ENCODE measurements around the gene CEPT1. TPM values are rescaled to one million over a fixed set of nuclear protein-coding genes. Genes with fewer than 3 reads are reported as not detected.
A peak's percentile ranks its signal among the peaks of the same experiment; 100 is the strongest.

The CEPT1 gene
- total and polyA plus RNA-seq, 2 of the 8 experiments (the other 6 are each of a cell fraction or from before 2014, with no cell fraction given): 18.5 to 28.6 TPM

DNA sequence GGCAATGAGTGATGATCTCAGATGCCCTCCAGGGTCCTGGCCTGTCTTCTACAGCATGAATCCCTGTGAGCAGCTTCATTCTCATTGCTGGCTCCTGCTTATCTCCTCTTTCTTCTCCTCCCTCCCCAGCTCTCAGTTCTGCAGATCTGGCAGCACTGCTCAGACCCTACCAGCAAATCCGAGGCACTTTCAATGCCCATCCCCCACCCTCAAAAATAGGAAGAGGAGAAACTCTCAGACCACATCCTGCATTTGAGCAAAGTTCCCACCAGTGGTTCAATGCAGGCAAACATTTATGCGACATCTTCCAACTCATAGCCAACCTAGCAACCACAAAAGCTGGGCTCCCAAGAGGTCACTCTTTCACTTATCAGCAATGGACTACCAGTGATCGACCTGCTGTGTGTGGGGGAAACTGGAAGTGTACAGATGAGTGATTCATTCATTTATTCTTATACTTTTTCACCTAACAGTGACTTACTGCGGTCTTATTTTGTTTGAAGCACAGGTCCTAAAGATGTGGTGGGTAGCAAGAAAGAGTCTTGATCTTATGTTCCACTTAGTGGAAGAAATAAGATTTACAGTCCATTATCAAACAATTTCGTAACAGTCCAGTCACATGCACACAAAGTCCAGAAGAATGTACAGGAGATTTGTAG, 81.7 kb downstream of the CEPT1 start:
- Histone ChIP-seq H2BK12ac (ENCODE audit: low read depth, low read length) (no peak overlapping the region), H3K9me3 (ENCODE audit: insufficient read depth in 2 of 2, low read depth in 1 of 2, low read length in 1 of 2) (no peaks in the 10 kb centered on the region), H4K5ac (ENCODE audit: insufficient read length, low read depth, low read length) (no peak overlapping the region), H2AK5ac (ENCODE audit: low read depth, low read length) (no peak overlapping the region; the same call in 1 of the 2 replicates), H4K91ac (replicated peaks; ENCODE audit: insufficient read length, low read length) (no peak overlapping the region), H3K4me3 (ENCODE audit: extremely low read depth in 1 of 4, insufficient read depth in 2 of 4, low read depth in 3 of 4, low read length in 4 of 4) (no peak overlapping the region), H2AFZ (ENCODE audit: low read length) (no peak overlapping the region), H4K8ac (ENCODE audit: extremely low read depth, insufficient read depth, low read length) (no peak overlapping the region), H3K14ac (ENCODE audit: insufficient read length) (no peak overlapping the region), H3K56ac (replicated peaks; ENCODE audit: insufficient read length, low read depth, low read length) (no peak overlapping the region), H3K27ac (ENCODE audit: low read depth, low read length) (no peak overlapping the region), H2BK5ac (ENCODE audit: low read depth, low read length) (no peak overlapping the region), H3K18ac (ENCODE audit: extremely low read depth, low read length) (no peak overlapping the region), H2BK120ac (replicated peaks; ENCODE audit: low read depth, low read length) (no peak overlapping the region), H3K23me2 (ENCODE audit: low read depth, low read length) (no peaks in the 10 kb centered on the region), H3K4me2 (ENCODE audit: insufficient read depth in 1 of 2, low read depth in 2 of 2, low read length in 2 of 2) (no peak overlapping the region), H3K9ac (replicated peaks in 1 of 4; ENCODE audit: extremely low read depth in 1 of 4, low read depth in 3 of 4, low read length in 3 of 4) (no peak overlapping the region), H4K20me1 (replicated peaks in 1 of 2; ENCODE audit: control insufficient read depth in 1 of 2, insufficient read depth in 2 of 2, low read length in 2 of 2) (no peaks in the 10 kb centered on the region), H3K79me1 (ENCODE audit: low read depth, low read length) (no peaks in the 10 kb centered on the region), H2BK20ac (ENCODE audit: low read length) (0 out of 2 replicates have a peak overlapping the region, but pooled peaks have one; percentile 8), H3K79me2 (ENCODE audit: control insufficient read depth in 1 of 2, insufficient read depth in 2 of 2, low read length in 2 of 2) (no peaks in the 10 kb centered on the region), H2BK15ac (ENCODE audit: low read length) (no peak overlapping the region), H3K4ac (replicated peaks; ENCODE audit: insufficient read length, low read depth, low read length) (no peak overlapping the region), H3K36me3 (ENCODE audit: control insufficient read depth in 2 of 4, insufficient read depth in 4 of 4, low read length in 3 of 4) (no peaks in the 10 kb centered on the region), H3K27me3 (replicated peaks in 1 of 4; ENCODE audit: control insufficient read depth in 3 of 4, extremely low read depth in 1 of 4, insufficient read depth in 3 of 4, low read length in 3 of 4) (no peaks in the 10 kb centered on the region), H3K4me1 (replicated peaks in 1 of 4; ENCODE audit: control insufficient read depth in 3 of 4, insufficient read depth in 4 of 4, low read length in 3 of 4) (peaks cover 0 to 8% (median under 1%) of the 10 kb centered on the region in 4 experiments; a peak in 2 of 7 replicates), H3K23ac (ENCODE audit: insufficient read length) (no peak overlapping the region)
- WGBS, 2 experiments (ENCODE audit: extremely low coverage in 1 of 2, insufficient coverage in 1 of 2, insufficient read length in 1 of 2, insufficient replicate concordance in 2 of 2, low coverage in 1 of 2, low lambda C conversion rate in 2 of 2, missing lambda C conversion rate in 1 of 2): 86% methylated on average over 5 of the region's 5 CpGs; no CpG with 5 or more reads in 1 of the 2 experiments
- FAIRE-seq: no peak
- DNase-seq (ENCODE audit: low read depth in 1 of 2, low spot score in 2 of 2): no peak
- ChIA-PET CTCF (ENCODE audit: partially characterized antibody) (interaction anchor here (0.8 to 5.4 kb wide), 7 partner anchors 26 to 207 kb away, joined by 3 to 33 read pairs (median 3); no protein-coding TSS in a partner anchor), POLR2A (ENCODE audit: partially characterized antibody) (no interaction called here)
- TF ChIP-seq CBX8 (IDR thresholded peaks at IDR 0.05; ENCODE audit: borderline replicate concordance, low read depth, low read length) (no peak), POLR2A (IDR thresholded peaks at IDR 0.05; ENCODE audit: control extremely low read depth in 1 of 2, low read depth in 2 of 2, low read length in 2 of 2) (no peak), RNF2 (IDR thresholded peaks at IDR 0.05; ENCODE audit: borderline replicate concordance, low read depth, low read length, missing control alignments, poor library complexity, severe bottlenecking) (no peak), RXRA (IDR thresholded peaks at IDR 0.05; ENCODE audit: insufficient read depth, low read depth, low read length) (no peak), RBBP5 (IDR thresholded peaks at IDR 0.05; ENCODE audit: borderline replicate concordance, low read depth, low read length) (no peak), ATF2 (IDR thresholded peaks at IDR 0.05; ENCODE audit: low read length) (no peak), CTBP2 (IDR thresholded peaks at IDR 0.05; ENCODE audit: borderline replicate concordance, insufficient read depth, insufficient read length, low read length) (no peak), ZNF274 (IDR thresholded peaks at IDR 0.05; ENCODE audit: borderline replicate concordance, extremely low read depth, low read length) (no peak)
